Adrenal gland (tissue), 12 donors: ENCODE measurements around the gene PRKAR2A. TPM values are rescaled to one million over a fixed set of nuclear protein-coding genes. Genes with fewer than 3 reads are reported as not detected.
"Not testable (repeated sequence)": the region's sequence is repeated elsewhere in the genome, so short reads cannot be mapped to it uniquely, and the experiment has no call there.

Experiments used
- DNase-seq, 7 donors: peaks; one replicate each; pipeline ENCODE4 v3.0.0-alpha.2; 2019 to 2020
- H3K27ac ChIP-seq, 5 donors: fragments of 200-600 bp; sonication (generic) in 4 of 5; 1 replicate in 3 of 5; 2 replicates in 2 of 5; pipeline versions ENCODE4 v1.5.1 to v1.8.0; 2016 to 2020; ENCODE audit warnings: mild to moderate bottlenecking in 1 of 5
- H3K27me3 ChIP-seq: fragments of 200-600 bp; 2 replicates; pipeline ENCODE4 v1.8.0; 2021
- H3K36me3 ChIP-seq, 2 donors: fragments of 200-600 bp; replicated peaks in 1 of 2; 1 replicate in 1 of 2; 2 replicates in 1 of 2; pipeline versions ENCODE4 v1.5.1 to v1.8.0; 2018 to 2022
- H3K4me1 ChIP-seq, 2 donors: fragments of 200-600 bp; replicated peaks in 1 of 2; 1 replicate in 1 of 2; 2 replicates in 1 of 2; pipeline versions ENCODE4 v1.5.1 to v1.8.0; 2018 to 2021
- H3K4me3 ChIP-seq, 4 donors: fragments of 200-600 bp; sonication (generic) in 3 of 4; one replicate each; pipeline ENCODE4 v1.5.1; 2016 to 2018
- H3K9me3 ChIP-seq, 3 donors: fragments of 200-600 bp; sonication (generic) in 1 of 3; replicated peaks in 1 of 3; 1 replicate in 2 of 3; 2 replicates in 1 of 3; pipeline versions ENCODE4 v1.5.1 to v1.8.0; 2016 to 2021
- CTCF ChIP-seq, 6 experiments: fragments of 450-650 bp in 4 of 6; fragments of 200-600 bp in 2 of 6; sonication (generic) in 1 of 6; IDR thresholded peaks; 1 replicate in 5 of 6; 2 replicates in 1 of 6; pipeline versions ENCODE4 v1.5.1 to v1.8.0; 2016 to 2021; ENCODE audit warnings: antibody characterized with exemption in 6 of 6, mild to moderate bottlenecking in 2 of 6, moderate library complexity in 1 of 6
- POLR2A ChIP-seq, 2 donors: fragments of 450-650 bp; IDR thresholded peaks; one replicate each; pipeline ENCODE4 v1.6.1; 2017; ENCODE audit warnings: antibody characterized with exemption in 2 of 2, mild to moderate bottlenecking in 2 of 2, moderate library complexity in 1 of 2
- WGBS, 4 donors: extraction: QIAGEN DNeasy Blood & Tissue Kit in 2 of 4; methylation state at CpG; one replicate each; pipeline versions ENCODE4 v1.1.5 to v1.1.7; 2013 to 2017; 5-methylcytosine and 5-hydroxymethylcytosine counted together
- intact Hi-C, 2 donors: fragments of 100-400 bp; cut with DNase I; formaldehyde crosslinking; loops; one replicate each; pipeline versions ENCODE4 v1.14.1 to v1.15.0; 2022 to 2023
- polyA plus RNA-seq, 3 donors: library from polyadenylated mRNA; stranded (reverse); fragments of 200-250 nt in 2 of 3; fragments of 350-450 nt in 1 of 3; fragmentation: Illumina TruSeq in 1 of 3; extraction: RNeasy Lipid Tissue Mini Kit (QIAGEN cat#74804) in 1 of 3; gene quantifications; one replicate each; pipeline ENCODE4 v1.2.3, GENCODE V29; 2013 to 2014
- total RNA-seq, 9 donors: library from RNA; depleted of rRNA in 4 of 9; stranded (reverse); fragments of >200 nt in 4 of 9; fragments of 120-200 nt in 1 of 9; fragmentation: NEBNext Ultra II Directional in 1 of 9; extraction: Animal tissue kit (Norgen Biotek cat#: 25700) in 1 of 9; gene quantifications; one replicate each; pipeline versions ENCODE4 v1.1.0 to v1.2.4, GENCODE V29; 2013 to 2023
- donor health status: healthy with polysubstance abuse.
- donor health status: Bipolar disorder and iron deficiency.
- donor health status: DM: yes; HTN: yes; CAD: no.
- donor health status: DM: no; HTN: no; CAD: no.
- donor health status: DM: no; HTN: no; CAD: no.
- donor health status: DM: yes; HTN: yes; CAD: no.

Gene PRKAR2A
- total and polyA plus RNA-seq, 12 donors, result 8.4 to 177 (median 48.7) TPM

DNA sequence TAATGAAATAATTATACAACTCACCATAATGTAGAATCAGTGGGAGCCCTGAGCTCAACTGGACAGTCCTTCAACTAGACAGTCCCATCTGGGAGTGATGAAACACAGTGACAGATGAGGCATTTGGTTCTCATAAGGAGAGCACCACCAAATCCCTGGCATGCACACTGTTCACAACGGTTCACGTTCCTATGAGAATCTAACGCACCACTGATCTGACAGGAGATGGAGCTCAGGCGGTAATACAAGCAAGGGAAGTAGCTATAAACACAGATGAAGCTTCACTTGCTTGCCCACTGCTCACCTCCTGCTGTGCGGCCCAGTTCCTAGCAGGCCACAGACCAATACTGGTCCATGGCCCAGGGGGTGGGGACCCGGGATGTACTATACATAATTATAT lies 17.0 kb downstream of the PRKAR2A start:
- WGBS, 4 donors, result 92 to 95% (median 94%) methylated on average over 4 to 6 of the region's 6 CpGs
- H3K27ac ChIP-seq, result no peak overlapping the region
- H3K4me1 ChIP-seq, result peaks cover 25 to 48% of the 10 kb centered on the region in 2 donors
- no peaks in the 10 kb centered on the region for H3K9me3 ChIP-seq
- peak in 3 of 7 donors; percentile 9 to 38 (median 9) for DNase-seq
- intact Hi-C loops, result no loop called here
- no peaks in the 10 kb centered on the region for H3K36me3 ChIP-seq
- H3K4me3 ChIP-seq, result no peak overlapping the region
- TF ChIP-seq POLR2A (IDR thresholded peaks at IDR 0.05) (no peak), CTCF (IDR thresholded peaks at IDR 0.05) (no peak)
- no peaks in the 10 kb centered on the region for H3K27me3 ChIP-seq

DNA sequence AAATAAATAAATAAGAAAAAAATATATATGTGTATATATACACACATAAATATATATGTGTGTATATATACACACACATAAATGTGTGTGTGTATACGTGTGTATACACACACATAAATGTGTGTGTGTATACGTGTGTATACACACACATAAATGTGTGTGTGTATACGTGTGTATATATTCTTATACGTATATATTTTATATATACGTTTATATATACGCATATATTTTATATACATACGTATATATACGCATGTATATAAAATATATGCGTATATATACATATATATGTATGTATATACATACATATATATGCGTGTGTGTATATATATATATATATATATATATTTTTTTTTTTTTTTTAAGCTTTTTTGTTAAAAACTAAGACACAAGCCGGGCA lies 18.1 kb downstream of the PRKAR2A start:
- H3K36me3 ChIP-seq, H3K9me3 ChIP-seq, intact Hi-C loops, H3K27ac ChIP-seq, H3K27me3 ChIP-seq, H3K4me3 ChIP-seq, DNase-seq: not testable (repeated sequence)
- 88 to 95% (median 90%) methylated on average over 11 of the region's 11 CpGs for WGBS, 4 donors
- peaks cover 25 to 41% of the 10 kb centered on the region in 2 donors for H3K4me1 ChIP-seq

DNA sequence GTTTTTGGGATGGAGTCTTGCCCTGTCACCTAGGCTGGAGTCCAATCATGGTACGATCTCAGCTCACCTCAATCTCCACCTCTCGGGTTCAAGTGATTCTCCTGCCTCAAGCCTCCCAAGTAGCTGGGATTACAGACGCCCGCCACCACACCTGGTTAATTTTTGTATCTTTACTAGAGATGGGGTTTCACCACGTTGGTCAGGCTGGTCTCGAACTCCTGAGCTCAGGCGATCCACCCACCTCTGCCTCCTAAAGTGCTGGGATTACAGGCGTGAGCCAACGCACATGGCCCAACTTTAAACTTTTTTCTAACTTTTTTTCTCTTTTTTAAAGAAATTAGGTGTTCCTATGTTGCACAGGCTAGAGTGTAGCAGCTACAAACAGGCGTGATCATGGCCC lies 19.8 kb downstream of the PRKAR2A start:
- peaks cover 22 to 35% of the 10 kb centered on the region in 2 donors for H3K4me1 ChIP-seq
- H3K27ac ChIP-seq, H3K36me3 ChIP-seq, H3K4me3 ChIP-seq, H3K9me3 ChIP-seq, intact Hi-C loops, DNase-seq, H3K27me3 ChIP-seq: not testable (repeated sequence)
- 92 to 99% (median 95%) methylated on average over 10 of the region's 10 CpGs for WGBS, 4 donors

GRCh38 chr3:48826451-48826850 lies 21.2 kb downstream of the PRKAR2A start:
- Histone ChIP-seq H3K4me1 (peaks cover 13 to 37% of the 10 kb centered on the region in 2 donors), H3K36me3 (no peaks in the 10 kb centered on the region), H3K4me3 (peak overlapping the region in 1 of 4 donors; percentile 13), H3K27ac (peak overlapping the region in 4 of 5 donors; percentile 17 to 73 (median 64)), H3K9me3 (no peaks in the 10 kb centered on the region), H3K27me3 (no peaks in the 10 kb centered on the region)
- peak in 1 of 2 donors; percentile 34 for TF ChIP-seq POLR2A (IDR thresholded peaks at IDR 0.05)
- no peak for TF ChIP-seq CTCF (IDR thresholded peaks at IDR 0.05)
- peak; percentile 15 to 71 (median 66) for DNase-seq
- 22 to 45% (median 35%) methylated on average over 2 of the region's 2 CpGs for WGBS, 4 donors
- intact Hi-C loops, result no loop called here

DNA sequence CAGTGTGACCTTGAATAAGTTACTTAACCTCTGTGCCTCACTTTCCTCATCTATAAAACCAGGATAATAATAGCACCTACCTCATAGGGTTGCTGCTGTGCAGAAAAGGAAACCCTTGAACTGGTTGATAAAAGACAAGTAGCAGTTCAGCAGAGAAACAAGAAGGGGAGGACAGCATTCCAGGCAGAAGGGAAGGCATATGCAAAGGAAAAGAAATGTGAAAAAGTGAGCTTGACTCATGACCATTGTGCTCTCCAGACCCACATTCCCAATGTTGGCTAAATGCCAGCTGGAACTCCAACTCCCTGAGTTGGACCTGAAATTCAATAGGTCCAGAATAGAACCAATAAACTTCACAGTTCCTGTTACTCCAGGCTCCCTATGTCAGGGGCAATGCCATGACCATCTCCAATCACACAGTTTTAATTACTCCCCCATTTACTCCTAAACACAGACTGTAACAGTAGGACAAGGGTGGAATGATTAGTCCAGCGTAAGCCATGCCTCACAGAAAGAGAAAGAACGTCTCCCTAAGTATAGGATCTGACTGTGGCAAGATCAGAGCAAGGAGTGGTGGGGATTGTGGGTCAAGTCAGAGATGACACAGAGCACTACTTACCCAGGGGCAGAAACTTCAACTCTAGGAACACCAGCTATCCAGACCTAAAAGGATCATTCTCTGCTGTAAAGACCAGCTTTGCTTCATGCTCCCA lies 26.9 kb downstream of the PRKAR2A start:
- WGBS, 4 donors, result 76 to 94% (median 85%) methylated on average over 2 of the region's 2 CpGs
- TF ChIP-seq POLR2A (IDR thresholded peaks at IDR 0.05) (no peak), CTCF (IDR thresholded peaks at IDR 0.05) (no peak)
- Histone ChIP-seq H3K36me3 (no peaks in the 10 kb centered on the region), H3K27me3 (no peaks in the 10 kb centered on the region), H3K4me3 (no peak overlapping the region), H3K9me3 (no peaks in the 10 kb centered on the region), H3K27ac (peak overlapping the region in 1 of 5 donors; percentile 32), H3K4me1 (peaks cover 6 to 37% of the 10 kb centered on the region in 2 donors)
- DNase-seq, result peak in 3 of 7 donors; percentile 22 to 45 (median 29)
- intact Hi-C loops, result no loop called here
